ENCODE results near the gene NPHP4. TPM values are rescaled to one million over a fixed set of nuclear protein-coding genes. Genes with fewer than 3 reads are reported as not detected.

The NPHP4 gene
- total RNA-seq, 1 experiment from 2014 or later: 18.8 TPM

GRCh38 chr1:5873556-5873955, 118.7 kb downstream of the NPHP4 start:
- no peaks in the 10 kb centered on the region for H4K20me1 ChIP-seq (ENCODE audit: low read length)
- H3K9me2 ChIP-seq (replicated peaks; ENCODE audit: low read length): no peaks in the 10 kb centered on the region
- H3F3A ChIP-seq (ENCODE audit: low read length, unreplicated experiment): no peaks in the 10 kb centered on the region
- H3K9ac ChIP-seq (ENCODE audit: low read length): no peak overlapping the region
- CTCF ChIA-PET: no interaction called here
- ATAC-seq: no peak
- H3K27me3 ChIP-seq (ENCODE audit: low read length): no peaks in the 10 kb centered on the region
- H3K4me1 ChIP-seq (ENCODE audit: insufficient read depth, low read length): no peaks in the 10 kb centered on the region
- DNase-seq: no peak
- H3K36me3 ChIP-seq (ENCODE audit: low read depth, low read length): peaks cover 24% of the 10 kb centered on the region
- TF ChIP-seq EZH2 (IDR thresholded peaks at IDR 0.05; ENCODE audit: low read length, unreplicated experiment) (no peak), EZH2phosphoT487 (IDR thresholded peaks at IDR 0.05; ENCODE audit: borderline replicate concordance, low read length) (no peak), CTCF (conservative IDR thresholded peaks at IDR 0.05; ENCODE audit: low read depth, low read length) (no peak)
- H2AFZ ChIP-seq (ENCODE audit: low read length): no peak overlapping the region
- intact Hi-C loops (cut with micrococcal nuclease): no loop called here
- no peak overlapping the region for H3K27ac ChIP-seq (ENCODE audit: low read length)
- no peak overlapping the region for H3K4me3 ChIP-seq (ENCODE audit: low read length)
- H3K4me2 ChIP-seq (ENCODE audit: low read length): no peak overlapping the region
- H3K9me3 ChIP-seq (ENCODE audit: low read length): no peaks in the 10 kb centered on the region
- POLR2A ChIA-PET (ENCODE audit: unreplicated experiment): no interaction called here
- no peaks in the 10 kb centered on the region for H3K79me2 ChIP-seq (ENCODE audit: low read length)
- BruUV-seq (replicated peaks): no TSS peak

GRCh38 chr1:5872886-5873285, 119.3 kb downstream of the NPHP4 start:
- no peaks in the 10 kb centered on the region for H3K79me2 ChIP-seq (ENCODE audit: low read length)
- no peaks in the 10 kb centered on the region for H3K9me3 ChIP-seq (ENCODE audit: low read length)
- no peaks in the 10 kb centered on the region for H3K27me3 ChIP-seq (ENCODE audit: low read length)
- no peak overlapping the region for H3K4me2 ChIP-seq (ENCODE audit: low read length)
- no peak overlapping the region for H2AFZ ChIP-seq (ENCODE audit: low read length)
- BruUV-seq (replicated peaks): no TSS peak
- ChIA-PET POLR2A (ENCODE audit: unreplicated experiment) (no interaction called here), CTCF (no interaction called here)
- no peak overlapping the region for H3K9ac ChIP-seq (ENCODE audit: low read length)
- no peak overlapping the region for H3K4me3 ChIP-seq (ENCODE audit: low read length)
- no peaks in the 10 kb centered on the region for H3F3A ChIP-seq (ENCODE audit: low read length, unreplicated experiment)
- H3K4me1 ChIP-seq (ENCODE audit: insufficient read depth, low read length): no peaks in the 10 kb centered on the region
- H3K27ac ChIP-seq (ENCODE audit: low read length): no peak overlapping the region
- peaks cover 24% of the 10 kb centered on the region for H3K36me3 ChIP-seq (ENCODE audit: low read depth, low read length)
- TF ChIP-seq CTCF (conservative IDR thresholded peaks at IDR 0.05; ENCODE audit: low read depth, low read length): no peak
- TF ChIP-seq EZH2 (IDR thresholded peaks at IDR 0.05; ENCODE audit: low read length, unreplicated experiment): no peak
- TF ChIP-seq EZH2phosphoT487 (IDR thresholded peaks at IDR 0.05; ENCODE audit: borderline replicate concordance, low read length): no peak
- DNase-seq (no peak), ATAC-seq (no peak)
- no peaks in the 10 kb centered on the region for H4K20me1 ChIP-seq (ENCODE audit: low read length)
- intact Hi-C loops (cut with micrococcal nuclease): no loop called here
- H3K9me2 ChIP-seq (replicated peaks; ENCODE audit: low read length): no peaks in the 10 kb centered on the region

- Histone ChIP-seq H3K36me3 (ENCODE audit: low read depth, low read length) (peaks cover 15% of the 10 kb centered on the region), H3F3A (ENCODE audit: low read length, unreplicated experiment) (no peaks in the 10 kb centered on the region), H3K9ac (ENCODE audit: low read length) (no peak overlapping the region), H3K9me2 (replicated peaks; ENCODE audit: low read length) (no peaks in the 10 kb centered on the region), H3K4me1 (ENCODE audit: insufficient read depth, low read length) (no peaks in the 10 kb centered on the region), H3K79me2 (ENCODE audit: low read length) (no peaks in the 10 kb centered on the region), H3K27ac (ENCODE audit: low read length) (no peak overlapping the region), H3K27me3 (ENCODE audit: low read length) (no peaks in the 10 kb centered on the region), H3K4me3 (ENCODE audit: low read length) (no peak overlapping the region), H3K4me2 (ENCODE audit: low read length) (no peak overlapping the region), H3K9me3 (ENCODE audit: low read length) (no peaks in the 10 kb centered on the region), H4K20me1 (ENCODE audit: low read length) (no peaks in the 10 kb centered on the region), H2AFZ (ENCODE audit: low read length) (no peak overlapping the region)
- DNase-seq (no peak), ATAC-seq (no peak)
- TF ChIP-seq EZH2 (IDR thresholded peaks at IDR 0.05; ENCODE audit: low read length, unreplicated experiment) (no peak), CTCF (conservative IDR thresholded peaks at IDR 0.05; ENCODE audit: low read depth, low read length) (no peak), EZH2phosphoT487 (IDR thresholded peaks at IDR 0.05; ENCODE audit: borderline replicate concordance, low read length) (no peak)
- intact Hi-C loops (cut with micrococcal nuclease): no loop called here
- no TSS peak for BruUV-seq (replicated peaks)
- ChIA-PET POLR2A (ENCODE audit: unreplicated experiment) (interaction anchor here (0.9 kb wide), 1 partner anchor 1255 kb away, joined by 5 read pairs; no protein-coding TSS in a partner anchor), CTCF (no interaction called here)
Observed at GRCh38 chr1:5868931-5869500, 123.2 kb downstream of the NPHP4 start.
